GM12801 (cell line): ENCODE results near the gene FOXP1.

Source experiments
- CTCF ChIP-seq: IDR thresholded peaks from one replicate; pipeline ENCODE4 v1.5.1; 2011; ENCODE audit warnings: control low read depth; ENCODE audit not compliant: insufficient read length; ENCODE audit errors: extremely low read depth

FOXP1 gene

GRCh38 chr3:71446734-71447133 lies 136.8 kb downstream of the FOXP1 start:
- no peak for TF ChIP-seq CTCF

GRCh38 chr3:71446260-71446659 lies 137.3 kb downstream of the FOXP1 start:
- TF ChIP-seq CTCF, result no peak

GRCh38 chr3:71444861-71445259 lies 138.7 kb downstream of the FOXP1 start:
- TF ChIP-seq CTCF, result no peak

GRCh38 chr3:71444028-71444860 lies 139.3 kb downstream of the FOXP1 start:
- no peak for TF ChIP-seq CTCF

GRCh38 chr3:71443332-71443731 lies 140.2 kb downstream of the FOXP1 start:
- no peak for TF ChIP-seq CTCF

GRCh38 chr3:71442652-71443042 lies 140.9 kb downstream of the FOXP1 start:
- no peak for TF ChIP-seq CTCF

GRCh38 chr3:71441925-71442651 lies 141.4 kb downstream of the FOXP1 start:
- no peak for TF ChIP-seq CTCF
